PFSK-1 (cell line): ENCODE data around the gene LTO1.

Source experiments
- FOXP2 ChIP-seq: optimal IDR thresholded peaks from 2 replicates; pipeline ENCODE3; 2011; ENCODE audit warnings: borderline replicate concordance, control low read depth, inconsistent platforms; ENCODE audit not compliant: insufficient read depth; ENCODE audit errors: extremely low read length, extremely low read depth
- POLR2AphosphoS5 ChIP-seq: IDR thresholded peaks from 2 replicates; pipeline ENCODE4 v1.6.1; 2012; ENCODE audit warnings: low read depth, mild to moderate bottlenecking, control low read depth, low read length, moderate library complexity
- SIN3A ChIP-seq: IDR thresholded peaks from 2 replicates; pipeline ENCODE4 v1.6.1; 2012; ENCODE audit warnings: mild to moderate bottlenecking, low read length, moderate library complexity, borderline replicate concordance; ENCODE audit not compliant: insufficient read depth
- TAF1 ChIP-seq: IDR thresholded peaks from 2 replicates; pipeline ENCODE4 v1.6.1; 2012; ENCODE audit warnings: low read length, control low read depth, borderline replicate concordance; ENCODE audit not compliant: insufficient read depth
- TF ChIP-seq, protein P1 (sequence below), 2 experiments: IDR thresholded peaks; 2 replicates each; pipeline versions ENCODE4 v1.6.1 to v1.8.0; 2011 to 2012; ENCODE audit warnings: low read depth in 2 of 2, low read length in 2 of 2, control low read depth in 1 of 2, inconsistent platforms in 1 of 2, mild to moderate bottlenecking in 1 of 2, moderate library complexity in 1 of 2; ENCODE audit not compliant: insufficient read depth in 1 of 2

The LTO1 gene

DNA sequence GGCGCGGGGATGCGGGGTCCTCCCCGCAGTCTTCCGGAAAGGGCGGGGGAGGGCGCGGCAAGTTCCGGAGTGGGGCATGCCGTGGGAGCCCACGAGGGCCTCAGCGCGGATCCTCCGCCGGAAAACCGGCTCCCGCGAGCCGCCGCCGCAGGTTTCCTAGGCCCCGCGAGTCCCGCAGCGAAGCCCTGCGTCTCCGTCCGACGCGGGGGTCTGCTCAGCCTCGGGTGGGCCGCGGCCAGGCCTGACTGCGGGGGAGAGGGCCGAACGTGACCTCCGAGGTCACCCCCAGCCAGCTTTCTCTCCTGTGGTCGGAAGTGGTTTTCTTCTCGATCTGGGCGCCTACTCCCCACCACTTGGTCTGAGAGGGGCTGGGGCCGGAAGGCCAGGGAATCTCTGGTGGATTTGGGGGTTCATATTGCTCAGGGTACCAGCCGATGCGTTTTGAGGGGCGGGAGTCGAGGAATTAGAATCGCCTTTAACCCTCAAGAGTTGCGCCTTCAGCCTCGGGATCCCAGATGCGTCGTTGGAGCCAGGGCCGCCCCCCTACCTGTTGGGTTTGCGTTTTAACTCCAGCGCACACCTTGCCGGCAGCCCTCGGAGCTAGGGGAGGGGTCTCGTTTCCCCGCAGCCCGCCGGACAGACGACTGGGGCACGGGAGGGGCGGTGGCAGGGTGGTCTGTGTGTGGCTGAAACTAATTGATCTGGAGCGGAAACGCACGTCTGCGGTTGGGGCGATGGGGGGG is 37.8 kb downstream of the LTO1 start:
- TF ChIP-seq TAF1 (no peak), POLR2AphosphoS5 (no peak), FOXP2 (no peak), SIN3A (no peak)
- TF ChIP-seq, protein P1, sequence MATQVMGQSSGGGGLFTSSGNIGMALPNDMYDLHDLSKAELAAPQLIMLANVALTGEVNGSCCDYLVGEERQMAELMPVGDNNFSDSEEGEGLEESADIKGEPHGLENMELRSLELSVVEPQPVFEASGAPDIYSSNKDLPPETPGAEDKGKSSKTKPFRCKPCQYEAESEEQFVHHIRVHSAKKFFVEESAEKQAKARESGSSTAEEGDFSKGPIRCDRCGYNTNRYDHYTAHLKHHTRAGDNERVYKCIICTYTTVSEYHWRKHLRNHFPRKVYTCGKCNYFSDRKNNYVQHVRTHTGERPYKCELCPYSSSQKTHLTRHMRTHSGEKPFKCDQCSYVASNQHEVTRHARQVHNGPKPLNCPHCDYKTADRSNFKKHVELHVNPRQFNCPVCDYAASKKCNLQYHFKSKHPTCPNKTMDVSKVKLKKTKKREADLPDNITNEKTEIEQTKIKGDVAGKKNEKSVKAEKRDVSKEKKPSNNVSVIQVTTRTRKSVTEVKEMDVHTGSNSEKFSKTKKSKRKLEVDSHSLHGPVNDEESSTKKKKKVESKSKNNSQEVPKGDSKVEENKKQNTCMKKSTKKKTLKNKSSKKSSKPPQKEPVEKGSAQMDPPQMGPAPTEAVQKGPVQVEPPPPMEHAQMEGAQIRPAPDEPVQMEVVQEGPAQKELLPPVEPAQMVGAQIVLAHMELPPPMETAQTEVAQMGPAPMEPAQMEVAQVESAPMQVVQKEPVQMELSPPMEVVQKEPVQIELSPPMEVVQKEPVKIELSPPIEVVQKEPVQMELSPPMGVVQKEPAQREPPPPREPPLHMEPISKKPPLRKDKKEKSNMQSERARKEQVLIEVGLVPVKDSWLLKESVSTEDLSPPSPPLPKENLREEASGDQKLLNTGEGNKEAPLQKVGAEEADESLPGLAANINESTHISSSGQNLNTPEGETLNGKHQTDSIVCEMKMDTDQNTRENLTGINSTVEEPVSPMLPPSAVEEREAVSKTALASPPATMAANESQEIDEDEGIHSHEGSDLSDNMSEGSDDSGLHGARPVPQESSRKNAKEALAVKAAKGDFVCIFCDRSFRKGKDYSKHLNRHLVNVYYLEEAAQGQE (IDR thresholded peaks at IDR 0.05; ENCODE audit: insufficient read depth in 1 of 2, low read depth in 2 of 2, low read length in 2 of 2): no peak

DNA sequence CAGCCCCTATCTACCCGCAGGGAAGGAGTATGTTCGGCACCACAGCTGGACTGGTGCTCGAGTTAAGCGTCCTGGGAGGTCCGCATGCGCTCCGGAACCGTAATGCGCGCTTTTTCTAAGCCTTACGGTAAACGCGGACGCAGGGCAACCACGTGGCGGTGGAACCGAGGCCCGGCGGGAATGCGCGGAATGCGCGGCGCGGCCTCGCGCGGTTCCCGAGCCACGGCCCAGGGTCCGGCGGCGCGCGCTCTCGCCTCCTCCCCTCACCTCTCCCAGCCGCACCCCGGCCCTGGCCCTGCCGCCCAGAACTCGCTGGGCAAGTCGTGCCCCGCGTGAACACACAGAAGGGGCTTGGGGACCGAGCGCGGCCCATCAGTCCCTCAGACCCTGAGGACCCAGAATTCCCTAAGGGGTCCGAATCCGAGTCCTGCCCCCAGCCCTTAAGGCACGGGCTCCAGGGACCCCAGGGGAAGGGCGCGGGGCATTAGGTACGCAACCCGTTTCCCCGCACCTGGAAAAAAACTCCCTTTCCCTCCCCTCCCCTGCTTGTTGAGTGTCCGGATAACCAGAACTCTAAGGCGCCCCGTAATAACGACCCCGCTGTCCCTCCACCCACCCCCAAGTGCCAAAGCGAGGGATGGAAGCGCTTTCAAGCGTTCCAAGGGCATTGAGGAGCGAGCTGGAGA is 38.5 kb downstream of the LTO1 start:
- no peak for TF ChIP-seq POLR2AphosphoS5
- no peak for TF ChIP-seq FOXP2
- TF ChIP-seq TAF1: no peak
- TF ChIP-seq SIN3A: no peak
- TF ChIP-seq, protein P1 (IDR thresholded peaks at IDR 0.05; ENCODE audit: insufficient read depth in 1 of 2, low read depth in 2 of 2, low read length in 2 of 2): no peak

DNA sequence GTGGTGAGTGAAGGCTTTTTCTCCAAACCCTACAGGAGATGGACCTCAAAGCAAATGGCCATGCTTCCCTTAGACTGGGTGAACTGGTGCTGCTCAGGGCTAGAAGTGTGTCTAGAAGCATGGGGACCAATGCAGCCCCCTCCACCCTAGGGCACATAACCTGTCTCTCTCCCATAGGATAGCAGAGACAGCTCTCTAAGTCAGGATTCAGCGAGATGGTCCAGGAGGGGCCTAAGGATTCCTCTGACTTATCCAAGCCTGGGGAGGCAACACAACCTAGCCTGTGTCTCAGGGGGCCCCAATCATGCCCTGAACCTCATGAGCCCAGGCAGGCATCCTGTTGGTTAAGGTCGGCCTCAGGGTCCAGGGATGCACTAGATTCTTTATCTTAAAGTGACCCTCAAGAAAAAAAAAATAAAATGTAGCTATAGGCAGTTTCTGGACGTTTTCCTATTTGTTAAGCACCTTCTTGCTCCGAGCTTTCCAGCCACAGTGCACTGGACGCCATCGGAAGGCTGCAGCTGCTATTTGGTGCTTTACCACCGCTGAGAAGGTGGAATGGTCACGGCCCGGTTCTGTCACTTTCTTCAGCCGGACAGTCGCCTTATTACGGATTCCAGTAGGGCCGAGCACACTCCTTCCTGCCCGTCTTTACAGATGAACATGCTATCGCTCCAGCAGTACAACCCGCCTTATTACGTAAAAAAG is 39.2 kb downstream of the LTO1 start:
- TF ChIP-seq POLR2AphosphoS5 (no peak), FOXP2 (no peak), TAF1 (no peak), SIN3A (no peak)
- TF ChIP-seq, protein P1 (IDR thresholded peaks at IDR 0.05; ENCODE audit: insufficient read depth in 1 of 2, low read depth in 2 of 2, low read length in 2 of 2): no peak

DNA sequence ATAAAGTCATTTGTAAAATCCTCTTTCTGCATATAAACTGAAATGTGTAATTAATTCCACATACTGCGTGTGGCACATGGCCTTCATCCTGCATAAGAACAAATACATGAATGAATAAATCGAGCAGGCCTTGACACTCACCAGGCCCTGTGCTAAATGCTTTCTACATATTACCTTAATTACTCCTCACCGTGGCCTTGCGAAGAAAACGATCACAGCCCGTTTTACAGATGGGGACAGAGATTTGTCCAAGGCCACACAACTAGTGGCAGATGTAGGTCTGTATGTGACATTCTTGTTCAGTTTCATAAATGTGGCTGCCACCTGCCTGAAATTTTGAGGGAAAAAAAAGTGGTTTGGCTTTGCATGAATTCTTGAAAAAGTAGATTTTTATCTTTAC is 40.0 kb downstream of the LTO1 start:
- TF ChIP-seq POLR2AphosphoS5 (no peak), FOXP2 (no peak), SIN3A (no peak), TAF1 (no peak)
- TF ChIP-seq, protein P1 (IDR thresholded peaks at IDR 0.05; ENCODE audit: insufficient read depth in 1 of 2, low read depth in 2 of 2, low read length in 2 of 2): no peak
